Neural cell (in vitro differentiated cells): ENCODE measurements around the gene LAMB4.

Source experiments
- CTCF ChIP-seq: fragments of 450-650 bp; IDR thresholded peaks from 2 replicates; pipeline ENCODE4 v1.5.1; 2014; ENCODE audit warnings: antibody characterized with exemption, mild to moderate bottlenecking, moderate library complexity; ENCODE audit not compliant: poor library complexity, severe bottlenecking
- EP300 ChIP-seq: fragments of 450-650 bp; conservative IDR thresholded peaks from 2 replicates; pipeline ENCODE4 v1.6.1; 2014; ENCODE audit warnings: antibody characterized with exemption, mild to moderate bottlenecking, moderate library complexity; ENCODE audit not compliant: poor library complexity, severe bottlenecking
- EZH2 ChIP-seq: fragments of 200-600, 300-800 bp; shearing (Covaris generic), sonication (generic); IDR thresholded peaks from 2 replicates; pipeline ENCODE4 v1.6.1; 2014; ENCODE audit warnings: antibody characterized with exemption, low read length, borderline replicate concordance, mild to moderate bottlenecking; ENCODE audit not compliant: insufficient read depth, poor library complexity, severe bottlenecking
- POLR2AphosphoS5 ChIP-seq: IDR thresholded peaks from 2 replicates; pipeline ENCODE4 v1.6.1; 2012
- REST ChIP-seq: IDR thresholded peaks from 2 replicates; pipeline ENCODE4 v1.6.1; 2012; ENCODE audit warnings: borderline replicate concordance
- SMC3 ChIP-seq: fragments of 450-650 bp; conservative IDR thresholded peaks from 2 replicates; pipeline ENCODE4 v1.6.1; 2014; ENCODE audit warnings: antibody characterized with exemption, mild to moderate bottlenecking, moderate library complexity; ENCODE audit not compliant: poor library complexity
- TAF1 ChIP-seq: IDR thresholded peaks from 2 replicates; pipeline ENCODE4 v1.6.1; 2012; ENCODE audit warnings: low read depth

- TF ChIP-seq CTCF (no peak), POLR2AphosphoS5 (no peak), EP300 (no peak), REST (no peak), TAF1 (no peak), EZH2 (no peak), SMC3 (no peak)
Measured at GRCh38 chr7:108127461-108127860, 2.7 kb downstream of the LAMB4 start.
